ENCODE measurements around the gene FAM174C. TPM values are rescaled to one million over a fixed set of nuclear protein-coding genes. Genes with fewer than 3 reads are reported as not detected.
"Not testable (repeated sequence)": the region's sequence is repeated elsewhere in the genome, so short reads cannot be mapped to it uniquely, and the experiment has no call there.

Gene FAM174C
- polyA plus RNA-seq, 1 donor, result 16.3 TPM

- DNase-seq, result peak; percentile 48
Measured at GRCh38 chr19:1237754-1238368, 37.5 kb upstream of the FAM174C start, which contains the start of gene CBARP. Gene CBARP, minus strand, starts transcription at chr19:1238005. Its CDS starts 1,905 bp downstream, at chr19:1236100.

GRCh38 chr19:1238369-1239303 lies 36.7 kb upstream of the FAM174C start:
- no peak for DNase-seq

- no peak for DNase-seq
Measured at GRCh38 chr19:1239420-1239795, 35.9 kb upstream of the FAM174C start.

GRCh38 chr19:1239796-1240737 lies 35.3 kb upstream of the FAM174C start:
- DNase-seq, result peak; percentile 94

- no peak for DNase-seq
Measured at GRCh38 chr19:1240925-1241324, 34.4 kb upstream of the FAM174C start.

GRCh38 chr19:1241417-1242095 lies 33.8 kb upstream of the FAM174C start, which contains the start of gene ATP5F1D:
Gene ATP5F1D, plus strand, starts transcription at chr19:1241751. Its CDS starts 100 bp downstream, at chr19:1241851.
- peak; percentile 97 for DNase-seq

- peak; percentile 83 for DNase-seq
Measured at GRCh38 chr19:1243768-1244692, 31.3 kb upstream of the FAM174C start.

- peak; percentile 22 for DNase-seq
Measured at GRCh38 chr19:1244693-1245451, 30.5 kb upstream of the FAM174C start.

GRCh38 chr19:1245494-1246264 lies 29.7 kb upstream of the FAM174C start:
- DNase-seq, result peak; percentile 34

GRCh38 chr19:1246265-1247087 lies 28.9 kb upstream of the FAM174C start:
- not testable (repeated sequence) for DNase-seq

GRCh38 chr19:1247748-1248138 lies 27.6 kb upstream of the FAM174C start:
- DNase-seq, result no peak

GRCh38 chr19:1248139-1248785 lies 27.1 kb upstream of the FAM174C start, which contains the start of gene MIDN:
Gene MIDN, plus strand, starts transcription at chr19:1248583. Its CDS starts 1,714 bp downstream, at chr19:1250297.
- peak; percentile 86 for DNase-seq

GRCh38 chr19:1248786-1249297 lies 26.5 kb upstream of the FAM174C start:
- DNase-seq, result peak; percentile 88

- DNase-seq, result peak; percentile 97
Measured at GRCh38 chr19:1249298-1249989, 25.9 kb upstream of the FAM174C start.

- DNase-seq, result no peak
Measured at GRCh38 chr19:1249990-1250436, 25.3 kb upstream of the FAM174C start.
